Epithelial cell of proximal tubule (primary cell): Measurements from ENCODE around the gene TCEAL6. TPM values are rescaled to one million over a fixed set of nuclear protein-coding genes. Genes with fewer than 3 reads are reported as not detected.
"Not testable (repeated sequence)": the region's sequence is repeated elsewhere in the genome, so short reads cannot be mapped to it uniquely, and the experiment has no call there.

Experiments used
- DNase-seq: peaks from one replicate; pipeline ENCODE4 v3.0.0-alpha.2; 2011; ENCODE audit warnings: low read depth
- H3K4me3 ChIP-seq: 2 replicates; pipeline ENCODE4 v1.5.1; 2011; ENCODE audit warnings: low read depth, mild to moderate bottlenecking, low read length
- total RNA-seq: library from RNA; depleted of rRNA; stranded (reverse); fragments of >200 nt; gene quantifications from 2 replicates; pipeline ENCODE4 v1.2.3, GENCODE V29; 2015
- TF ChIP-seq, protein P1 (sequence below): conservative IDR thresholded peaks from 2 replicates; pipeline ENCODE4 v1.5.1; 2012; ENCODE audit warnings: low read depth, mild to moderate bottlenecking, low read length

Gene TCEAL6
- total RNA-seq: not detected in 2 replicates

DNA sequence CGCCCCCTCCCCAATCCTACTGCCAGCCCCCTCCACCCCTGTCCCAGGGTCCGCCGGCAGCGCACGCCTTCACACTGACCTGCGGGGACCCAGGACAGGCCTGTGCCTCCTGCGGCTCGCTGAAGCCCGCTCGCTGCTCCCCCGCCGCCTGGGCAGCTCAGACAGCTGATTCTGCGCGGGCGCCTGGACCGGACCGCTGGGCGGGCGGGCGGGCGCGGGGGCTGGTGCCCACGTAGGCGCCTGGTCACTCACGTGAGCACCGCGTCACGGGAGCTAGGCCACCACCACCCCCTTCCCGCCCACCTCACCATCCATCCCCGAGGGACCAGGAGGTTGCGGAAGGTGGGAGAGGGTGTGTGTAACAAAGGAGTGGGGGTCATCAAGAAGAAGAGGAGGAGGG is at the start of gene TCEAL6:
Gene TCEAL6 (minus strand): TSS at position 208 of the 400 bp plus-strand sequence.
- H3K4me3 ChIP-seq, DNase-seq: not testable (repeated sequence)

DNA sequence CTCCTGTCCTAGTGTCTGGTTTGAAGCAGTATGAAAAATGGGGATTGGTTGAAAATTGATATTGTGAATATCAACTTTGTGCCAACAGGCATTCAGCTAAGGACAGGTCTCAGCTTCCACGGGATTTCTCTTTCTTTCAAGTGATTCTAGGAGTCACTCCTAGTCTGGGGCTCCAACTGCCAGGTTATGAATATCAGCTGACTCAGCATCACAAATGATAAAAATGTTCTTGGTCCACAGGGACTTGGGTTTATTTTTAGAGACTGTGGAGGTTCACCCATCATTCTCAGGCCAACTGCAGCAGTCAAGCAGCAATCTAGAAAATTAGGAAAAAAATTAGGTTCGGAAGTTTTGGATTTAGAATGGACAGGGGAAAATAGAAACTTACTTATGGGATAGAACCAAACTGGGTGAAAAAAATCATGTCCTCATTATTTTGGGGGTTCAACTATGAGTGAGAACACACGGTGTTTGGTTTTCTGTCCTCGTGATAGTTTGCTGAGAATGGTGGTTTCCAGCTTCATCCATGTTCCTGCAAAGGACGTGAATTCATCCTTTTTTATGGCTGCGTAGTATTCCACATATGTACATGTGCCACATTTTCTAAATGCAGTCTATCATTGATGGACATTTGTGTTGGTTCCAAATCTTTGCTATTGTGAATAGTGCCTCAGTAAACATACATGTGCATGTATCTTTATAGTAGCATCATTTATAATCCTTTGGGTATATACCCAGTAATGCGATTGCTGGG is 43.9 kb upstream of the TCEAL6 start:
- no peak overlapping the region for H3K4me3 ChIP-seq
- DNase-seq: no peak
- TF ChIP-seq, protein P1, sequence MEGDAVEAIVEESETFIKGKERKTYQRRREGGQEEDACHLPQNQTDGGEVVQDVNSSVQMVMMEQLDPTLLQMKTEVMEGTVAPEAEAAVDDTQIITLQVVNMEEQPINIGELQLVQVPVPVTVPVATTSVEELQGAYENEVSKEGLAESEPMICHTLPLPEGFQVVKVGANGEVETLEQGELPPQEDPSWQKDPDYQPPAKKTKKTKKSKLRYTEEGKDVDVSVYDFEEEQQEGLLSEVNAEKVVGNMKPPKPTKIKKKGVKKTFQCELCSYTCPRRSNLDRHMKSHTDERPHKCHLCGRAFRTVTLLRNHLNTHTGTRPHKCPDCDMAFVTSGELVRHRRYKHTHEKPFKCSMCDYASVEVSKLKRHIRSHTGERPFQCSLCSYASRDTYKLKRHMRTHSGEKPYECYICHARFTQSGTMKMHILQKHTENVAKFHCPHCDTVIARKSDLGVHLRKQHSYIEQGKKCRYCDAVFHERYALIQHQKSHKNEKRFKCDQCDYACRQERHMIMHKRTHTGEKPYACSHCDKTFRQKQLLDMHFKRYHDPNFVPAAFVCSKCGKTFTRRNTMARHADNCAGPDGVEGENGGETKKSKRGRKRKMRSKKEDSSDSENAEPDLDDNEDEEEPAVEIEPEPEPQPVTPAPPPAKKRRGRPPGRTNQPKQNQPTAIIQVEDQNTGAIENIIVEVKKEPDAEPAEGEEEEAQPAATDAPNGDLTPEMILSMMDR: no peak

DNA sequence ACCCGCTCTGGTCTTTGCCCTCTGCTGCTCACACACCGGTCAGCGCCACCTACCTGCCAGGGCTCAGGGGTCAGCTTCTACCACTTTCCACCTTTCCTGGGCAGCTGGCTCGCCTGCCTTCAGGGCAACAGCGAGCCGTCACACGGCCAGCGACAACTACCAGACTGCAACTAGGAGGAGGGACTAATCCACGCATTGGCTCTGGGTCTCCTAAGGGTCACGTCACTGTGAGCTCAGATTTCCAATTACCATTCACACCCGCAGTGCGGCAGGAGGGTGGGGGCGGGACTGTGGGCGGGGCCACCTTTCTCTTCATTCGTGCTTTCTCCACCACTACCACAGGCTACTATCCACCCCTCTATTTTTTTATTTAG is 13.5 kb upstream of the TCEAL6 start, which contains the start of gene BEX5:
Gene BEX5 (minus strand): TSS at position 172 of the 374 bp plus-strand sequence. CDS start 1,712 bp downstream, outside the sequence.
- H3K4me3 ChIP-seq: peak within 1 kb of the TSS; percentile 59
- peak; percentile 9 for DNase-seq

GRCh38 chrX:102154900-102155805 is 12.9 kb upstream of the TCEAL6 start:
- peak overlapping the region; percentile 59 for H3K4me3 ChIP-seq
- DNase-seq: no peak
- TF ChIP-seq, protein P1: no peak

More for the DNA sequence above, 13.5 kb upstream of the TCEAL6 start, which contains the start of gene BEX5:
- TF ChIP-seq, protein P1: no peak

- H3K4me3 ChIP-seq: no peak overlapping the region
- no peak for DNase-seq
Observed at GRCh38 chrX:102154218-102154860, 12.1 kb upstream of the TCEAL6 start.

GRCh38 chrX:102141631-102142030 is 650 bp downstream of the TCEAL6 start:
- DNase-seq, H3K4me3 ChIP-seq: not testable (repeated sequence)

More at GRCh38 chrX:102154218-102154860, 12.1 kb upstream of the TCEAL6 start:
- TF ChIP-seq, protein P1: peak; percentile 43

- H3K4me3 ChIP-seq, DNase-seq: not testable (repeated sequence)
Observed at GRCh38 chrX:102140876-102141275, 1.4 kb downstream of the TCEAL6 start.

- TF ChIP-seq, protein P1: no peak
Observed at GRCh38 chrX:102138064-102138463, 4.2 kb downstream of the TCEAL6 start.

More at GRCh38 chrX:102138064-102138463, 4.2 kb downstream of the TCEAL6 start:
- no peak overlapping the region for H3K4me3 ChIP-seq
- DNase-seq: no peak
